Sigmoid colon (tissue), 7 donors: ENCODE data around the gene TMUB2. TPM values are rescaled to one million over a fixed set of nuclear protein-coding genes. Genes with fewer than 3 reads are reported as not detected.
A peak's percentile ranks its signal among the peaks of the same experiment; 100 is the strongest.

Experiments used
- DNase-seq: peaks from one replicate; pipeline ENCODE4 v3.0.0-alpha.2; 2019
- H3K27ac ChIP-seq, 4 donors: fragments of 200-600 bp; sonication (generic); one replicate each; pipeline ENCODE4 v1.5.1; 2016 to 2019; ENCODE audit warnings: mild to moderate bottlenecking in 1 of 4
- H3K27me3 ChIP-seq, 3 donors: fragments of 200-600 bp; sonication (generic); one replicate each; pipeline ENCODE4 v1.5.1; 2019; ENCODE audit warnings: mild to moderate bottlenecking in 1 of 3
- H3K36me3 ChIP-seq, 4 donors: fragments of 200-600 bp; sonication (generic); one replicate each; pipeline ENCODE4 v1.5.1; 2016 to 2019
- H3K4me1 ChIP-seq, 4 donors: fragments of 200-600 bp; sonication (generic); one replicate each; pipeline ENCODE4 v1.5.1; 2017 to 2019
- H3K4me3 ChIP-seq, 4 donors: fragments of 200-600 bp; sonication (generic); one replicate each; pipeline ENCODE4 v1.5.1; 2017 to 2019; ENCODE audit warnings: mild to moderate bottlenecking in 2 of 4, moderate library complexity in 1 of 4
- H3K9me3 ChIP-seq, 4 donors: fragments of 200-600 bp in 3 of 4; sonication (generic) in 3 of 4; one replicate each; pipeline versions ENCODE4 v1.5.1 to v1.6.1; 2013 to 2019
- EP300 ChIP-seq, 4 donors: sonication (generic); formaldehyde crosslinking; IDR thresholded peaks; one replicate each; pipeline ENCODE4 v1.6.1; 2017; ENCODE audit warnings: antibody characterized with exemption in 4 of 4
- POLR2A ChIP-seq, 2 donors: fragments of 450-650 bp; IDR thresholded peaks; one replicate each; pipeline ENCODE4 v1.6.1; 2016; ENCODE audit warnings: antibody characterized with exemption in 2 of 2, mild to moderate bottlenecking in 2 of 2, moderate library complexity in 2 of 2
- POLR2AphosphoS5 ChIP-seq, 4 donors: sonication (generic); formaldehyde crosslinking; IDR thresholded peaks; one replicate each; pipeline ENCODE4 v1.6.1; 2017; ENCODE audit warnings: antibody characterized with exemption in 4 of 4
- WGBS, 2 donors: extraction: QIAGEN DNeasy Blood & Tissue Kit; methylation state at CpG; one replicate each; pipeline ENCODE4 v1.1.7; 2013; 5-methylcytosine and 5-hydroxymethylcytosine counted together
- intact Hi-C: fragments of 100-400 bp; cut with DNase I; formaldehyde crosslinking; loops from one replicate; pipeline ENCODE4 v1.15.1; 2023
- polyA plus RNA-seq, 3 donors: library from polyadenylated mRNA; stranded (reverse); fragments of 200-250 nt; gene quantifications; one replicate each; pipeline ENCODE4 v1.2.3, GENCODE V29; 2013
- total RNA-seq, 4 donors: library from RNA; depleted of rRNA; stranded (reverse); fragments of >200 nt; gene quantifications; one replicate each; pipeline ENCODE4 v1.1.0, GENCODE V29; 2016
- TF ChIP-seq, protein P1 (sequence below), 4 experiments: fragments of 450-650 bp in 3 of 4; fragments of 200-600 bp in 1 of 4; IDR thresholded peaks; one replicate each; pipeline ENCODE4 v1.5.1; 2016 to 2019; ENCODE audit warnings: antibody characterized with exemption in 4 of 4, mild to moderate bottlenecking in 3 of 4, moderate library complexity in 2 of 4
- donor health status: healthy with polysubstance abuse.
- donor health status: Bipolar disorder and iron deficiency.
- donor health status: healthy.

Gene TMUB2
- total and polyA plus RNA-seq, 7 donors: 19.0 to 41.3 (median 28.8) TPM

GRCh38 chr17:44190481-44190880 is 3.7 kb downstream of the TMUB2 start:
- no peak for DNase-seq
- Histone ChIP-seq H3K4me1 (peaks cover 0 to 24% (median 19%) of the 10 kb centered on the region in 4 donors), H3K27ac (no peak overlapping the region), H3K9me3 (no peaks in the 10 kb centered on the region), H3K36me3 (peaks cover 19 to 56% (median 33%) of the 10 kb centered on the region in 4 donors), H3K4me3 (no peak overlapping the region), H3K27me3 (no peaks in the 10 kb centered on the region)
- intact Hi-C loops: loop anchor here (10.0 kb wide), 1 partner anchor 954 kb away; the partner anchor contains the start of gene HEXIM1
- WGBS, 2 donors: 89 to 91% methylated on average over 10 of the region's 10 CpGs
- TF ChIP-seq, protein P1, sequence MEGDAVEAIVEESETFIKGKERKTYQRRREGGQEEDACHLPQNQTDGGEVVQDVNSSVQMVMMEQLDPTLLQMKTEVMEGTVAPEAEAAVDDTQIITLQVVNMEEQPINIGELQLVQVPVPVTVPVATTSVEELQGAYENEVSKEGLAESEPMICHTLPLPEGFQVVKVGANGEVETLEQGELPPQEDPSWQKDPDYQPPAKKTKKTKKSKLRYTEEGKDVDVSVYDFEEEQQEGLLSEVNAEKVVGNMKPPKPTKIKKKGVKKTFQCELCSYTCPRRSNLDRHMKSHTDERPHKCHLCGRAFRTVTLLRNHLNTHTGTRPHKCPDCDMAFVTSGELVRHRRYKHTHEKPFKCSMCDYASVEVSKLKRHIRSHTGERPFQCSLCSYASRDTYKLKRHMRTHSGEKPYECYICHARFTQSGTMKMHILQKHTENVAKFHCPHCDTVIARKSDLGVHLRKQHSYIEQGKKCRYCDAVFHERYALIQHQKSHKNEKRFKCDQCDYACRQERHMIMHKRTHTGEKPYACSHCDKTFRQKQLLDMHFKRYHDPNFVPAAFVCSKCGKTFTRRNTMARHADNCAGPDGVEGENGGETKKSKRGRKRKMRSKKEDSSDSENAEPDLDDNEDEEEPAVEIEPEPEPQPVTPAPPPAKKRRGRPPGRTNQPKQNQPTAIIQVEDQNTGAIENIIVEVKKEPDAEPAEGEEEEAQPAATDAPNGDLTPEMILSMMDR (IDR thresholded peaks at IDR 0.05): no peak
- TF ChIP-seq POLR2A (IDR thresholded peaks at IDR 0.05) (no peak), POLR2AphosphoS5 (IDR thresholded peaks at IDR 0.05) (no peak), EP300 (IDR thresholded peaks at IDR 0.05) (no peak)

DNA sequence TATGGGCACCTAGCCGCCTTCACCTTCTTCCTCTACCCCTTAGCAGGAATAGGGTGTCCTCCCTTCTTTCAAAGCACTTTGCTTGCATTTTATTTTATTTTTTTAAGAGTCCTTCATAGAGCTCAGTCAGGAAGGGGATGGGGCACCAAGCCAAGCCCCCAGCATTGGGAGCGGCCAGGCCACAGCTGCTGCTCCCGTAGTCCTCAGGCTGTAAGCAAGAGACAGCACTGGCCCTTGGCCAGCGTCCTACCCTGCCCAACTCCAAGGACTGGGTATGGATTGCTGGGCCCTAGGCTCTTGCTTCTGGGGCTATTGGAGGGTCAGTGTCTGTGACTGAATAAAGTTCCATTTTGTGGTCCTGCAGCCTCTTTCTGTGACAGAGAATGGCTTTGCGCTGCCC is 4.6 kb downstream of the TMUB2 start:
- TF ChIP-seq, protein P1 (IDR thresholded peaks at IDR 0.05): no peak
- TF ChIP-seq EP300 (IDR thresholded peaks at IDR 0.05) (no peak), POLR2A (IDR thresholded peaks at IDR 0.05) (no peak), POLR2AphosphoS5 (IDR thresholded peaks at IDR 0.05) (no peak)
- Histone ChIP-seq H3K36me3 (peaks cover 19 to 65% (median 42%) of the 10 kb centered on the region in 4 donors), H3K4me3 (no peak overlapping the region), H3K9me3 (no peaks in the 10 kb centered on the region), H3K4me1 (peaks cover 0 to 18% (median 14%) of the 10 kb centered on the region in 4 donors), H3K27me3 (no peaks in the 10 kb centered on the region), H3K27ac (no peak overlapping the region)
- DNase-seq: no peak
- 59 to 77% methylated on average over 5 of the region's 5 CpGs for WGBS, 2 donors
- intact Hi-C loops: loop anchor here (10.0 kb wide), 1 partner anchor 953 kb away; the partner anchor contains the start of gene HEXIM1

GRCh38 chr17:44191941-44192496 is 5.2 kb downstream of the TMUB2 start:
- intact Hi-C loops: loop anchor here (10.0 kb wide), 1 partner anchor 953 kb away; the partner anchor contains the start of gene HEXIM1
- H3K27me3 ChIP-seq: no peaks in the 10 kb centered on the region
- peak overlapping the region in 1 of 4 donors; percentile 1 for H3K27ac ChIP-seq
- H3K36me3 ChIP-seq: peaks cover 21 to 70% (median 42%) of the 10 kb centered on the region in 4 donors
- TF ChIP-seq EP300 (IDR thresholded peaks at IDR 0.05): no peak
- no peak for TF ChIP-seq POLR2A (IDR thresholded peaks at IDR 0.05)
- TF ChIP-seq POLR2AphosphoS5 (IDR thresholded peaks at IDR 0.05): no peak
- TF ChIP-seq, protein P1 (IDR thresholded peaks at IDR 0.05): no peak
- H3K4me1 ChIP-seq: peaks cover 0 to 23% (median 15%) of the 10 kb centered on the region in 4 donors
- WGBS, 2 donors: 43 to 71% methylated on average over 7 of the region's 7 CpGs
- H3K4me3 ChIP-seq: no peak overlapping the region
- no peak for DNase-seq
- H3K9me3 ChIP-seq: no peaks in the 10 kb centered on the region

GRCh38 chr17:44192750-44193149 is 6.0 kb downstream of the TMUB2 start:
- H3K27ac ChIP-seq: no peak overlapping the region
- intact Hi-C loops: loop anchor here (10.0 kb wide), 1 partner anchor 952 kb away; the partner anchor contains the start of gene HEXIM1

More at GRCh38 chr17:44192750-44193149, 6.0 kb downstream of the TMUB2 start:
- 77 to 91% methylated on average over 5 of the region's 5 CpGs for WGBS, 2 donors
- Histone ChIP-seq H3K4me3 (no peak overlapping the region), H3K36me3 (peaks cover 24 to 74% (median 44%) of the 10 kb centered on the region in 4 donors), H3K9me3 (no peaks in the 10 kb centered on the region), H3K27me3 (no peaks in the 10 kb centered on the region), H3K4me1 (peaks cover 0 to 24% (median 17%) of the 10 kb centered on the region in 4 donors)
- DNase-seq: no peak
- no peak for TF ChIP-seq POLR2A (IDR thresholded peaks at IDR 0.05)
- TF ChIP-seq, protein P1 (IDR thresholded peaks at IDR 0.05): no peak
- no peak for TF ChIP-seq POLR2AphosphoS5 (IDR thresholded peaks at IDR 0.05)
- no peak for TF ChIP-seq EP300 (IDR thresholded peaks at IDR 0.05)
